Spleen (tissue), 11 donors: ENCODE data around the gene GPBP1. TPM values are rescaled to one million over a fixed set of nuclear protein-coding genes. Genes with fewer than 3 reads are reported as not detected.
A peak's percentile ranks its signal among the peaks of the same experiment; 100 is the strongest.
"Not testable (repeated sequence)": the region's sequence is repeated elsewhere in the genome, so short reads cannot be mapped to it uniquely, and the experiment has no call there.

Source experiments
- DNase-seq: peaks from one replicate; pipeline ENCODE4 v3.0.0-alpha.2; 2020
- H3K27ac ChIP-seq, 8 donors: fragments of 200-600 bp; sonication (generic) in 7 of 8; 1 replicate in 4 of 8; 2 replicates in 4 of 8; pipeline versions ENCODE4 v1.5.0 to v1.8.0; 2016 to 2021; ENCODE audit warnings: inconsistent platforms in 4 of 8, mild to moderate bottlenecking in 4 of 8, moderate library complexity in 1 of 8
- H3K27me3 ChIP-seq, 7 donors: fragments of 200-600 bp; sonication (generic) in 6 of 7; replicated peaks in 1 of 7; 1 replicate in 4 of 7; 2 replicates in 3 of 7; pipeline versions ENCODE4 v1.5.0 to v1.8.0; 2016 to 2021; ENCODE audit warnings: inconsistent platforms in 3 of 7, mild to moderate bottlenecking in 1 of 7
- H3K36me3 ChIP-seq, 6 donors: fragments of 200-600 bp; sonication (generic) in 5 of 6; 1 replicate in 4 of 6; 2 replicates in 2 of 6; pipeline versions ENCODE4 v1.5.0 to v1.8.0; 2016 to 2021; ENCODE audit warnings: inconsistent platforms in 2 of 6
- H3K4me1 ChIP-seq, 6 donors: fragments of 200-600 bp; sonication (generic) in 5 of 6; 1 replicate in 3 of 6; 2 replicates in 3 of 6; pipeline versions ENCODE4 v1.5.0 to v1.8.0; 2016 to 2021; ENCODE audit warnings: inconsistent platforms in 3 of 6
- H3K4me3 ChIP-seq, 8 donors: fragments of 200-600 bp; sonication (generic) in 7 of 8; 1 replicate in 4 of 8; 2 replicates in 4 of 8; pipeline versions ENCODE4 v1.5.0 to v1.8.0; 2016 to 2021; ENCODE audit warnings: inconsistent platforms in 4 of 8, mild to moderate bottlenecking in 4 of 8, moderate library complexity in 2 of 8
- H3K9me3 ChIP-seq, 8 donors: fragments of 200-600 bp; sonication (generic) in 7 of 8; 1 replicate in 4 of 8; 2 replicates in 4 of 8; pipeline versions ENCODE4 v1.5.0 to v1.8.0; 2016 to 2021; ENCODE audit warnings: inconsistent platforms in 4 of 8
- POLR2A ChIP-seq, 3 donors: fragments of 450-650 bp; IDR thresholded peaks; one replicate each; pipeline ENCODE4 v1.5.1; 2017; ENCODE audit warnings: antibody characterized with exemption in 3 of 3, mild to moderate bottlenecking in 1 of 3
- POLR2AphosphoS5 ChIP-seq, 3 donors: sonication (generic); formaldehyde crosslinking; IDR thresholded peaks; one replicate each; pipeline ENCODE4 v1.5.1; 2017; ENCODE audit warnings: antibody characterized with exemption in 3 of 3
- WGBS, 5 donors: extraction: QIAGEN DNeasy Blood & Tissue Kit in 3 of 5; methylation state at CpG; one replicate each; pipeline versions ENCODE4 v1.1.5 to v1.1.7; 2013 to 2018; 5-methylcytosine and 5-hydroxymethylcytosine counted together
- intact Hi-C: fragments of 100-400 bp; cut with DNase I; formaldehyde crosslinking; loops from one replicate; pipeline ENCODE4 v1.15.0; 2023; ENCODE audit warnings: low total_unique reads
- polyA plus RNA-seq, 3 donors: library from polyadenylated mRNA; stranded (reverse); fragments of 200-250 nt; gene quantifications; one replicate each; pipeline ENCODE4 v1.2.1, GENCODE V29; 2013
- total RNA-seq, 7 donors: library from RNA; depleted of rRNA in 3 of 7; stranded (reverse); fragments of >200 nt in 3 of 7; fragmentation: NEBNext Ultra II Directional in 4 of 7; extraction: Animal tissue kit (Norgen Biotek cat#: 25700) in 4 of 7; gene quantifications; one replicate each; pipeline versions ENCODE4 v1.1.0 to v1.2.1, GENCODE V29; 2016 to 2021
- TF ChIP-seq, protein P1 (sequence below), 11 experiments: fragments of 200-600 bp in 7 of 11; fragments of 450-650 bp in 4 of 11; sonication (generic) in 4 of 11; IDR thresholded peaks in 8 of 11; conservative IDR thresholded peaks in 3 of 11; 1 replicate in 7 of 11; 2 replicates in 4 of 11; pipeline versions ENCODE4 v1.4.0 to v1.8.0; 2016 to 2021; ENCODE audit warnings: antibody characterized with exemption in 11 of 11, inconsistent platforms in 4 of 11, mild to moderate bottlenecking in 1 of 11
- donor health status: healthy with polysubstance abuse.
- donor health status: DM: no; HTN: no; CAD: no; lungs with moderate emphysema.
- donor health status: DM: no; HTN: no; CAD: no.
- donor health status: Bipolar disorder and iron deficiency.
- donor health status: healthy.
- donor health status: DM: no; HTN: no; CAD: no.
- donor health status: DM: yes; HTN: yes; CAD: no.

Gene GPBP1
- total and polyA plus RNA-seq, 10 donors = 58.0 to 118 (median 87.1) TPM

DNA sequence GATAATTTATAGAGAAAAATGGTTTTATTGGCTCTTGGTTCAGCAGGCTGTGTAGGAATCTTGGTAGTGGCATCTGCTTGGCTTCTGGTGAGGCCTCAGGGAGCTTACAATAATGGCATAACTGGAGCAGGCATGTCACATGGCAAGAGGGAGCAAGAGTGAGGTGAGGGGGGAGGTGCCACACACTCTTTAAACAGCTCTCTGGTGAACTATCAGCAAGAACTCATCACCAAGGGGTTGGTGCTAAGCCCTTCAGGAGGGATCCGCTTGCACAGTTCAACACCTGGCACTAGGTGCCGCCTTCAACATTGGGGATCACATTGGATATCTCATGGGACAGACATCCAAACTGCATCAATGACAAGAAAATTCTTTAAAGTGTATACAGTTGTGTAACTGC, 10.5 kb downstream of the GPBP1 start:
- no peaks in the 10 kb centered on the region for H3K27me3 ChIP-seq
- H3K4me1 ChIP-seq = peaks cover 49 to 100% (median 98%) of the 10 kb centered on the region in 6 donors
- peaks cover 0 to 21% (median 8%) of the 10 kb centered on the region in 6 donors for H3K36me3 ChIP-seq
- WGBS, 5 donors = 88 to 99% (median 97%) methylated on average over 2 of the region's 2 CpGs
- TF ChIP-seq POLR2AphosphoS5 (IDR thresholded peaks at IDR 0.05) (no peak), POLR2A (IDR thresholded peaks at IDR 0.05) (no peak)
- TF ChIP-seq, protein P1, sequence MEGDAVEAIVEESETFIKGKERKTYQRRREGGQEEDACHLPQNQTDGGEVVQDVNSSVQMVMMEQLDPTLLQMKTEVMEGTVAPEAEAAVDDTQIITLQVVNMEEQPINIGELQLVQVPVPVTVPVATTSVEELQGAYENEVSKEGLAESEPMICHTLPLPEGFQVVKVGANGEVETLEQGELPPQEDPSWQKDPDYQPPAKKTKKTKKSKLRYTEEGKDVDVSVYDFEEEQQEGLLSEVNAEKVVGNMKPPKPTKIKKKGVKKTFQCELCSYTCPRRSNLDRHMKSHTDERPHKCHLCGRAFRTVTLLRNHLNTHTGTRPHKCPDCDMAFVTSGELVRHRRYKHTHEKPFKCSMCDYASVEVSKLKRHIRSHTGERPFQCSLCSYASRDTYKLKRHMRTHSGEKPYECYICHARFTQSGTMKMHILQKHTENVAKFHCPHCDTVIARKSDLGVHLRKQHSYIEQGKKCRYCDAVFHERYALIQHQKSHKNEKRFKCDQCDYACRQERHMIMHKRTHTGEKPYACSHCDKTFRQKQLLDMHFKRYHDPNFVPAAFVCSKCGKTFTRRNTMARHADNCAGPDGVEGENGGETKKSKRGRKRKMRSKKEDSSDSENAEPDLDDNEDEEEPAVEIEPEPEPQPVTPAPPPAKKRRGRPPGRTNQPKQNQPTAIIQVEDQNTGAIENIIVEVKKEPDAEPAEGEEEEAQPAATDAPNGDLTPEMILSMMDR (IDR thresholded peaks at IDR 0.05 in 8 of 11, conservative IDR thresholded peaks at IDR 0.05 in 3 of 11) = no peak
- no peak for DNase-seq
- intact Hi-C loops = no loop called here
- H3K9me3 ChIP-seq = no peaks in the 10 kb centered on the region
- peak overlapping the region in 1 of 8 donors; percentile 7 for H3K4me3 ChIP-seq
- H3K27ac ChIP-seq = no peak overlapping the region

DNA sequence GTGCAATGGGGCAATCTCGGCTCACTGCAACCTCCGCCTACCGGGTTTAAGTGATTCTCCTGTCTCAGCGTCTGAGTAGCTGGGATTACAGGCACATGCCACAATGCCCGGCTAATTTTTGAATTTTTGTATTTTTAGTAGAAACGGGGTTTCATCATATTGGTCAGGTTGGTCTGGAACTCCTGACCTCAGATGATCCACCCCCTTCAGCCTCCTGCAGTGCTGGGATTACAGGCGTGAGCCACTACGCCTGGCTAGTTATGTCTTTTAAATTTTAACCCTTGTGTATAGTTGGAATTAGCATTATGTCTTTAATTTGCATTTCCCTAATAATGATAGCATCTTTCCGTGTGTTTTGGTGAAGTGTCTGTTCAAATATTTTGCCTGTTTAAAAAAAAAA, 11.5 kb downstream of the GPBP1 start:
- Histone ChIP-seq H3K4me3 (no peak overlapping the region), H3K36me3 (peaks cover 0 to 21% (median 8%) of the 10 kb centered on the region in 6 donors), H3K9me3 (no peaks in the 10 kb centered on the region), H3K4me1 (peaks cover 42 to 100% (median 98%) of the 10 kb centered on the region in 6 donors), H3K27me3 (no peaks in the 10 kb centered on the region), H3K27ac (peak overlapping the region in 1 of 8 donors; percentile 33)
- no peak for DNase-seq
- 42 to 80% (median 63%) methylated on average over 9 of the region's 9 CpGs for WGBS, 5 donors
- intact Hi-C loops = no loop called here
- TF ChIP-seq POLR2AphosphoS5 (IDR thresholded peaks at IDR 0.05) (no peak), POLR2A (IDR thresholded peaks at IDR 0.05) (no peak)
- TF ChIP-seq, protein P1 (IDR thresholded peaks at IDR 0.05 in 8 of 11, conservative IDR thresholded peaks at IDR 0.05 in 3 of 11) = no peak

DNA sequence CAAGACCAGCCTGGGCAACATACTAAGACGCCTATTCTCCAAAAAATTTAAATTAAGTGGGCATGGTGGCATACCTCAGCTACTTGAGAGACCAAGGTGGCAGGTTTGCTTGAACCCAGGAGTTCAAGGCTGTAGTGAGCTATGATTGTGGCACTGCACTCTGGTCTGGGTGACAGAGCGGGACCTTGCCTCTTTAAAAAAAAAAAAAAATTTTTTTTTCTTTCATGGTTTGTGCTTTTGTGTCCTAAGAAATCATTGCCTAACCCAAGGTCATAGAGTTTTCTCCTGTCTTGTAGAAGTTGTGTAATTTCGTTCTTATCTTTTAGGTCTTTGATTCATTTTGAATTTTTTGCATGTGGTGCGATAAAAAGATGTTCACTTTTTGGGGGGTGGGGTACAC, 12.3 kb downstream of the GPBP1 start:
- peaks cover 35 to 100% (median 97%) of the 10 kb centered on the region in 6 donors for H3K4me1 ChIP-seq
- no peak for DNase-seq
- intact Hi-C loops = no loop called here
- H3K27ac ChIP-seq = peak overlapping the region in 1 of 8 donors; percentile 33
- no peak for TF ChIP-seq POLR2AphosphoS5 (IDR thresholded peaks at IDR 0.05)
- no peak for TF ChIP-seq POLR2A (IDR thresholded peaks at IDR 0.05)
- TF ChIP-seq, protein P1 (IDR thresholded peaks at IDR 0.05 in 8 of 11, conservative IDR thresholded peaks at IDR 0.05 in 3 of 11) = no peak
- no peaks in the 10 kb centered on the region for H3K9me3 ChIP-seq
- peaks cover 0 to 22% (median 8%) of the 10 kb centered on the region in 6 donors for H3K36me3 ChIP-seq
- WGBS, 5 donors = 53 to 80% (median 67%) methylated on average over 4 of the region's 4 CpGs
- no peaks in the 10 kb centered on the region for H3K27me3 ChIP-seq
- peak overlapping the region in 1 of 8 donors; percentile 6 for H3K4me3 ChIP-seq

DNA sequence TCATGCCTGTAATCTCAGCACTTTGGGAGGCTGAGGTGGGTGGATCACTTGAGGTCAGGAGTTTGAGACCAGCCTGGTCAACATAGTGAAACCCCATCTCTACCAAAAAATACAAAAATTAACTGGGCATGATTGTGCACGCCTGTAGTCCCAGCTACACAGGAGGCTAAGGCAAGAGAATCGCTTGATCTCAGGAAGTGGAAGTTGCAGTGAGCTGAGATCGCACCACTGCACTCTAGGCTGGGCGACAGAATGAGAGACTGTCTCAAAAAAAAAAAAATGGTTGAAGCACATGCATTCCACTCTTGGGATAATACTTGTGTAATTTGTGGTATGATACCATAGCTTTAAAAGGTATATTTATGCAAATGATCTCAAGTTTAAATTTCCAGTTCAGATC, 14.1 kb downstream of the GPBP1 start:
- DNase-seq, H3K27me3 ChIP-seq, intact Hi-C loops, H3K9me3 ChIP-seq: not testable (repeated sequence)
- peak overlapping the region in 1 of 8 donors; percentile 13 for H3K4me3 ChIP-seq
- peak overlapping the region in 3 of 8 donors; percentile 15 to 33 (median 29) for H3K27ac ChIP-seq
- 16 to 45% (median 24%) methylated on average over 4 of the region's 4 CpGs for WGBS, 5 donors
- H3K36me3 ChIP-seq = peaks cover 0 to 40% (median 14%) of the 10 kb centered on the region in 6 donors
- peaks cover 28 to 100% (median 87%) of the 10 kb centered on the region in 6 donors for H3K4me1 ChIP-seq
